ENCODE data around the gene PRMT7. TPM values are rescaled to one million over a fixed set of nuclear protein-coding genes. Genes with fewer than 3 reads are reported as not detected.

Gene PRMT7
- total and polyA plus RNA-seq, 2 of the 8 experiments (the other 6 are each of a cell fraction or from before 2014, with no cell fraction given), result 48.2 to 49.3 TPM

DNA sequence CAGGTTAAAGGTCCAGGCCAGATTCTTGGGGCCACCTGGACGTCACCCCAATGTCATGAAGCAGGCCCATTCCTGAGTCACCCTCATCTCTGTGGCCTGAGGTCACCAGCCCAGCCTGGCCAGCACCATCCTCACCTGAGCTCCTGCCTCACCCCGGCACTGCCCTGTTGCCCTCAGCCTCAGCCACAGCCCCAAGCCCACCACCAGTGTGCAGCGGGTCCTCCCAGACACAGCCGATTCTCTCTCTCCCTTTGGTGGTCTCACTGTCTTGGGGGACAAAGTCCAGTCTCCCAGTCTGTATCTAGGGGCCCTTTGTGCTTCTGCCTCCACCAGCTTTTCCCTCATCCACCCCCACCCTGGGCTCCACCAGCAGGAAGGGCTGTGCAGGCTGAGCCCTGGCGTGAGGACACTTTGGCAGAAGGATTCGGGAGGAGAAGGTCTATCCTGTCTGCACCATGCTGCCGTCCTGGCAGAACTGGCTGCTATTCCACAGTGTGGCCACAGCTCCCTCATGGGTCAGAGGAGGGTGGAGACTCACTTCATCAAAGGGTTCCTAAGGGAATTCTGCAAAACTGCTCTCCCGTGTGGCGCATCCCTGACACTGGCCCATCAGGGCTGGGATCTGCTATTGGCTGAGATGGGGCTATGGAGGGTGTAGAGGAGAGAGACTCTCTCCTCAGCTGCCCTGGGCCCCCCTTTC, 64.3 kb downstream of the PRMT7 start:
- no peaks in the 10 kb centered on the region for H4K20me1 ChIP-seq (replicated peaks in 1 of 2; ENCODE audit: control insufficient read depth in 1 of 2, insufficient read depth in 2 of 2, low read length in 2 of 2)
- no peak overlapping the region for H2BK120ac ChIP-seq (replicated peaks; ENCODE audit: low read depth, low read length)
- no peak overlapping the region for H2BK15ac ChIP-seq (ENCODE audit: low read length)
- DNase-seq (ENCODE audit: low read depth in 1 of 2, low spot score in 2 of 2), result no peak
- H3K56ac ChIP-seq (replicated peaks; ENCODE audit: insufficient read length, low read depth, low read length), result no peak overlapping the region
- no peaks in the 10 kb centered on the region for H3K79me1 ChIP-seq (ENCODE audit: low read depth, low read length)
- H3K23me2 ChIP-seq (ENCODE audit: low read depth, low read length), result no peaks in the 10 kb centered on the region
- H3K4me3 ChIP-seq (ENCODE audit: extremely low read depth in 1 of 4, insufficient read depth in 2 of 4, low read depth in 3 of 4, low read length in 4 of 4), result no peak overlapping the region
- no peak overlapping the region for H4K91ac ChIP-seq (replicated peaks; ENCODE audit: insufficient read length, low read length)
- H3K27me3 ChIP-seq (replicated peaks in 1 of 4; ENCODE audit: control insufficient read depth in 3 of 4, extremely low read depth in 1 of 4, insufficient read depth in 3 of 4, low read length in 3 of 4), result peaks cover 0 to 2% (median 0%) of the 10 kb centered on the region in 4 experiments; a peak in 2 of 7 replicates
- H2BK12ac ChIP-seq (ENCODE audit: low read depth, low read length), result 0 out of 2 replicates have a peak overlapping the region, but pooled peaks have one; percentile 11
- no peak overlapping the region for H4K5ac ChIP-seq (ENCODE audit: insufficient read length, low read depth, low read length)
- H3K18ac ChIP-seq (ENCODE audit: extremely low read depth, low read length), result no peak overlapping the region
- H3K27ac ChIP-seq (ENCODE audit: low read depth, low read length), result no peak overlapping the region
- CTCF ChIA-PET (ENCODE audit: partially characterized antibody), result interaction anchor here (0.5 to 14.3 kb wide), 18 partner anchors 10 to 296 kb away, joined by 3 to 221 read pairs (median 5); no protein-coding TSS in a partner anchor
- 93% methylated on average over 9 of the region's 9 CpGs; no CpG with 5 or more reads in 1 of the 2 experiments for WGBS, 2 experiments (ENCODE audit: extremely low coverage in 1 of 2, insufficient coverage in 1 of 2, insufficient read length in 1 of 2, insufficient replicate concordance in 2 of 2, low coverage in 1 of 2, low lambda C conversion rate in 2 of 2, missing lambda C conversion rate in 1 of 2)
- no peaks in the 10 kb centered on the region for H3K9me3 ChIP-seq (ENCODE audit: insufficient read depth in 2 of 2, low read depth in 1 of 2, low read length in 1 of 2)
- H3K23ac ChIP-seq (ENCODE audit: insufficient read length), result no peak overlapping the region
- no peak for FAIRE-seq
- no peak overlapping the region for H3K4ac ChIP-seq (replicated peaks; ENCODE audit: insufficient read length, low read depth, low read length)
- H3K9ac ChIP-seq (replicated peaks in 1 of 4; ENCODE audit: extremely low read depth in 1 of 4, low read depth in 3 of 4, low read length in 3 of 4), result no peak overlapping the region
- POLR2A ChIA-PET (ENCODE audit: partially characterized antibody), result interaction anchor here (1.1 kb wide), 1 partner anchor 378 kb away, joined by 3 read pairs; no protein-coding TSS in a partner anchor
- 0 out of 2 replicates have a peak overlapping the region, but pooled peaks have one; percentile 1 for H2AK5ac ChIP-seq (ENCODE audit: low read depth, low read length)
- no peak overlapping the region for H3K14ac ChIP-seq (ENCODE audit: insufficient read length)
- H2BK5ac ChIP-seq (ENCODE audit: low read depth, low read length), result no peak overlapping the region
- H2AFZ ChIP-seq (ENCODE audit: low read length), result no peak overlapping the region
- H3K36me3 ChIP-seq (ENCODE audit: control insufficient read depth in 2 of 4, insufficient read depth in 4 of 4, low read length in 3 of 4), result no peaks in the 10 kb centered on the region
- H2BK20ac ChIP-seq (ENCODE audit: low read length), result no peak overlapping the region
- H3K4me2 ChIP-seq (ENCODE audit: insufficient read depth in 1 of 2, low read depth in 2 of 2, low read length in 2 of 2), result no peak overlapping the region
- H4K8ac ChIP-seq (ENCODE audit: extremely low read depth, insufficient read depth, low read length), result no peak overlapping the region; the same call in 1 of the 2 replicates
- peaks cover 0 to 2% (median 0%) of the 10 kb centered on the region in 4 experiments; a peak in 3 of 7 replicates for H3K4me1 ChIP-seq (replicated peaks in 1 of 4; ENCODE audit: control insufficient read depth in 3 of 4, insufficient read depth in 4 of 4, low read length in 3 of 4)
- H3K79me2 ChIP-seq (ENCODE audit: control insufficient read depth in 1 of 2, insufficient read depth in 2 of 2, low read length in 2 of 2), result no peaks in the 10 kb centered on the region
